Measurements from ENCODE around the gene MCTP1. TPM values are rescaled to one million over a fixed set of nuclear protein-coding genes. Genes with fewer than 3 reads are reported as not detected.

The MCTP1 gene
- total RNA-seq, 8 experiments from 2014 or later, result 1.3 to 8.3 (median 5.7) TPM

DNA sequence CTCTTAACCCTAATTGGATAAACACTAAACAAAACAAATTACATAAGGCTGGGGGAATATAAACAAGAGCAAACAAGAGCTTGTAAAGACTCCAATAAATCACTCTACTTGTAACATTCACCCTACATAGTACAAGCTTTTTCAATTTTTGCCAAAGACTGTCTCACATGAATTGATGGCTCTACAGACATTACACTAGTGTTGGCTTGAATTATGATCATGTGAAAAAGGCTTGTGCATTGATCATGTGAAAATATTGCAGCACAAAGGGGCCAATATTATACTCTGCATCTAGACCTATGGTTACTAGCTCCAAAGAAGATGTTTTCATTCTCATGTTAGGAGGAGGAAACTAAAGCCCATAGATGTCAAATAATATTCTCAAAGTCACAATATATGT lies 212.6 kb downstream of the MCTP1 start:
- Histone ChIP-seq H3K4me1 (replicated peaks in 1 of 2) (peaks cover 0 to 6% of the 10 kb centered on the region in 2 donors), H3K27ac (no peak overlapping the region), H3K4me3 (no peak overlapping the region)
- ATAC-seq (replicated peaks in 6 of 8), result peak in 5 of 8 experiments; percentile 40 to 89 (median 75)
- in situ Hi-C loops (cut with MboI; ENCODE audit: low pct_unique_long_range_greater_than_20kb in 2 of 9, low sequenced_read_pairs in 9 of 9, unreplicated experiment in 9 of 9), result no loop called here

DNA sequence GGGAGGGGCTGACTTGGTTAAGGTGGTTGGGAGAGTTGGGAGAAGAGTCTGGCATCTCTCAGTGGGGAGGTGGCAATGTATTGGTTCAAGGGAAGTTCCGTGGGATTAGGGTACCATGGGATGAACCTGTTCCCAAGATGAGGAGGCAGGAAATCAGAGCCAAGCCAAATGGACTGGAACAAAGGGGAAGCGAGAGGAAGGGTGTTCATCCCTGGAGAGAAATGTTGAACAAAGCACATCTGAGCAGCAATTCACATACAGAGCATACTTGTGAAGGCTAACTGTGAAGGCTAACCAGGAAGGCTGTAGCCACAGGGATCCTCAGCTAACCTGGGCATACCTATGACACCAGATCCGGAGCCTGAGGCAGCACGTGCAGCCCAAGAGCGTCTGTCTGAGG lies 214.0 kb downstream of the MCTP1 start:
- in situ Hi-C loops (cut with MboI; ENCODE audit: low pct_unique_long_range_greater_than_20kb in 2 of 9, low sequenced_read_pairs in 9 of 9, unreplicated experiment in 9 of 9), result no loop called here
- no peak for ATAC-seq (replicated peaks in 6 of 8)
- Histone ChIP-seq H3K4me1 (replicated peaks in 1 of 2) (peaks cover 0 to 6% of the 10 kb centered on the region in 2 donors), H3K27ac (no peak overlapping the region), H3K4me3 (no peak overlapping the region)
- WGBS, 10 experiments, result 68 to 100% (median 95%) methylated on average over 1 to 3 of the region's 5 CpGs; no CpG with 5 or more reads in 5 of the 10 experiments

DNA sequence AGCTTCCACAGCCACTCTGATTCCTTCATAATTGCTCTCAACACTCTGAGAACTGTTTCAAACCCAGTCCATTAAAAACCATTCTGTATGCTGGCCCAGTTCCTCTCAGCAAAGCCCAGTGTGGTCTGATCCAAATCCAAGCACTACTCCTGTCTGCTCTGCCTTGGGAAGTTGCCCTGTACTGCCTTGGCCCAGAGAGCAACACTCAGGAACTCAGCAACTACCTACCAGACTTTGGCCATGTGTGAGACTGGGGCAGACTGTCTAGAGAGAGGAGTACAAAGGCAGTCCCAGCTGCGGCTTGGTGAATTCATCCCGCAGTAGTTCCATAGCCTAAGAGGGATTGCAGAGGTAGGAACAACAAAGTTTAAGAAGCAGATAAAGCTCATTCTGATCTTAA lies 214.4 kb downstream of the MCTP1 start:
- no peak overlapping the region for H3K27ac ChIP-seq
- H3K4me1 ChIP-seq (replicated peaks in 1 of 2), result peaks cover 0 to 6% of the 10 kb centered on the region in 2 donors
- in situ Hi-C loops (cut with MboI; ENCODE audit: low pct_unique_long_range_greater_than_20kb in 2 of 9, low sequenced_read_pairs in 9 of 9, unreplicated experiment in 9 of 9), result no loop called here
- H3K4me3 ChIP-seq, result no peak overlapping the region
- WGBS, 10 experiments, result 86 to 100% methylated on average over 1 to 2 of the region's 2 CpGs; no CpG with 5 or more reads in 8 of the 10 experiments
- no peak for ATAC-seq (replicated peaks in 6 of 8)

DNA sequence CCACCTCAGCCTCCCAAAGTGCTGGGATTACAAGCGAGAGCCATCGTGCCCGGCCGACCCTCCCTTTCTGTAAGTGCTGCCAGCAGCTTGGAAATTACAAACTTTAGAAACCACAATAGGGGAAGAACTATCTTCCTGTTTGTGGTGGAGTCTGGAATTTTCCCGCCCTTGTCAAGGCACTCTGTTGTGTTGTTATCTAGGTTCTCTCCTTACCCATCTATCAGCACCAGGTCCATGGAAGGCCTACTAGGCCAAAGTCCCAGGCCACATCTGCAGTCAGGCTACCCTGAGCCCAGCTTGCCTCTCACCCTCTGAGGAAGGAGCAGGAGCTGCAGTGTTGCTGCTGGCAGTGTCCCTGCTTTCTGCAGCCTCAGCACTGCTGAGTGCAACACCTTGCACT lies 214.9 kb downstream of the MCTP1 start:
- ATAC-seq (replicated peaks in 6 of 8), result no peak
- WGBS, 10 experiments, result 17 to 100% (median 91%) methylated on average over 1 to 5 of the region's 5 CpGs; no CpG with 5 or more reads in 5 of the 10 experiments
- Histone ChIP-seq H3K27ac (no peak overlapping the region), H3K4me3 (no peak overlapping the region), H3K4me1 (replicated peaks in 1 of 2) (peaks cover 0 to 6% of the 10 kb centered on the region in 2 donors)
- in situ Hi-C loops (cut with MboI; ENCODE audit: low pct_unique_long_range_greater_than_20kb in 2 of 9, low sequenced_read_pairs in 9 of 9, unreplicated experiment in 9 of 9), result no loop called here

DNA sequence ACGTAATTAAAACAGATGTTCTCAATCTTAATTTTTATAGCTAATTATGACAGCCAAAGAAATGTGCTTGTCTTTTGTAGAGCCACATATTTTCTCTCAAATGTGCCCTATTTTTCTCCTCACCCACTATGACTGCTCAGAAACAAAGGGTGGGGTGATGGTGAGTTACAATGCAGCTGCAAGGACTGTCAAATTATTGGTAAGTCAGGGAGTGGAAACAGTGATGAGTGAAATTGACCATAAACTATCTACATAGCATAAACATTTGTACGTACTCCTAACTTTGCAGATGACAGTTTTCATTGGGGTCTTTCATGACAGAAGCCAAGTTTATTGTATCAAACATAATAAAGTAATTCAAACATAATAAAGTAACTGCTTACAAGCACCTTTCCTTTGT lies 215.9 kb downstream of the MCTP1 start:
- Histone ChIP-seq H3K4me3 (no peak overlapping the region), H3K4me1 (replicated peaks in 1 of 2) (peaks cover 0 to 6% of the 10 kb centered on the region in 2 donors), H3K27ac (no peak overlapping the region)
- in situ Hi-C loops (cut with MboI; ENCODE audit: low pct_unique_long_range_greater_than_20kb in 2 of 9, low sequenced_read_pairs in 9 of 9, unreplicated experiment in 9 of 9), result no loop called here
- 0 to 100% (median 70%) methylated on average over 1 to 2 of the region's 2 CpGs; no CpG with 5 or more reads in 1 of the 10 experiments for WGBS, 10 experiments
- ATAC-seq (replicated peaks in 6 of 8), result peak in 2 of 8 experiments; percentile 73 to 75

DNA sequence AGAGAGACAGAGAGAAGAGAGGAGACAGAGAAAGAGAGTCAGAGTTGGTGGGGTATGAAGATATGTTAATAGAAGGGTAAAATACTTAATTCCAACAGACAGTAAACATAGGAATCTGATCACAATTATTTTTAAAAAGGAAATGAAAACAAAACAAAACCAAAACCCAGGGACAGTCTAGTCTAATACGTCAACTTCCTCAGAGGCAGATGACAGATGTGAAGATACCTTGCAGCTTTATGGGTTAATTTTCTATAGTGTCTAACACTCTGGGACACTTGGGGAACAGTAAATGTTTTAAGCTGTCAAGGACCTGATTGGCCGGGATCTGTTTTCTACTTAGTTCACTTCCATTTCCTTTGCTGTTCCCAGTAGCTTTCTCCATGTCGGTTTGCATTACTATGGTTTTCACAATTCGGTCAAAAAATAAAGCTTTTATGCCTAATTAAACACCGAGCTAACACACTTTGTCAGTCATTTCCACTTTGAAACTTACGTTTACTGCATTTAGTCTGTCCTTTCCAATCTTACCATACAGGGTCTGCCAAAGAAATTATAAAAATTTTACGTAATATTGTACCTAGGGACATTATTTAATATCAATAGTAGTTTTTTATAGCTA lies 216.5 kb downstream of the MCTP1 start:
- H3K4me3 ChIP-seq, result no peak overlapping the region
- ATAC-seq (replicated peaks in 6 of 8), result peak in 1 of 8 experiments; percentile 16
- in situ Hi-C loops (cut with MboI; ENCODE audit: low pct_unique_long_range_greater_than_20kb in 2 of 9, low sequenced_read_pairs in 9 of 9, unreplicated experiment in 9 of 9), result no loop called here
- 0 to 89% (median 63%) methylated on average over 5 to 7 of the region's 7 CpGs for WGBS, 10 experiments
- H3K27ac ChIP-seq, result no peak overlapping the region
- H3K4me1 ChIP-seq (replicated peaks in 1 of 2), result peaks cover 0 to 6% of the 10 kb centered on the region in 2 donors

DNA sequence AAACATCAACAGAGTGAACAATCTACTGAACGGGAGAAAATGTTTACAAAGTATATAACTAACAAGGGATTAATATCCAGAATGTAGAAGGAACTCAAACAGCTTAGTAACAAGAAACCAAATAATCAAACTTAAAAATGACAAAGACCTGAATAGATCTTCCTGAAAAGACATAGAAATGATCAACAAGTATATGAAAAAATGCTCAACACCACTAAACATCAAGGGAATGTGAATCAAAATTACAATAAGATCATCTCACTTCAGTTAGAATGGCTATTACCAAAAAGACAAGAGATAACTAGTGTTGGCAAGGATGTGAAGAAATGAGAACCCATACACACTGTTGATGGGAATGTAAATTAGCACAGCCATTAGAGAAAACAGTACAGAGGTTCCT lies 218.8 kb downstream of the MCTP1 start:
- Histone ChIP-seq H3K27ac (no peak overlapping the region), H3K4me3 (no peak overlapping the region), H3K4me1 (replicated peaks in 1 of 2) (no peaks in the 10 kb centered on the region)
- in situ Hi-C loops (cut with MboI; ENCODE audit: low pct_unique_long_range_greater_than_20kb in 2 of 9, low sequenced_read_pairs in 9 of 9, unreplicated experiment in 9 of 9), result no loop called here
- WGBS, 10 experiments, result 0 to 100% (median 60%) methylated on average over 1 of the region's 1 CpG; no CpG with 5 or more reads in 1 of the 10 experiments
- ATAC-seq (replicated peaks in 6 of 8), result no peak

DNA sequence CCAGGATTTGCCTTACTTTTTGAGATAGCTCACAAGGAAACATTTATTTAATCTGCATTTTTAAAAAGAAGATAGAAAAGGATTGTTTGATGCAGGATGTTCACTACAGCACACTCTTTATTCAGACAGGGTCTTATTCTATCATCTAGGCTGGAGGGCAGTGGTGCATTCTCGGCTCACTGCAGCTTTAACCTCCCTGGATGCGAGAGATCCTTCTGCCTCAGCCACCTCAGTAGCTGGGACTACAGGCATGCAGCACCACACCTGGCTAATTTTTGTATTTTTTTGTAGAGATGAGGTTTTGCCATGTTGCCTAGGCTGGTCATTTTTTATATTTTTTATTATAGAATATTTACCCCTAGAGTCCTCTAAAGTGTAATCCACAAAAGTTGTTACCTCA lies 221.4 kb downstream of the MCTP1 start:
- in situ Hi-C loops (cut with MboI; ENCODE audit: low pct_unique_long_range_greater_than_20kb in 2 of 9, low sequenced_read_pairs in 9 of 9, unreplicated experiment in 9 of 9), result no loop called here
- 0 to 83% (median 57%) methylated on average over 1 to 2 of the region's 2 CpGs; no CpG with 5 or more reads in 6 of the 10 experiments for WGBS, 10 experiments
- Histone ChIP-seq H3K4me1 (replicated peaks in 1 of 2) (no peaks in the 10 kb centered on the region), H3K4me3 (no peak overlapping the region), H3K27ac (no peak overlapping the region)
- no peak for ATAC-seq (replicated peaks in 6 of 8)

DNA sequence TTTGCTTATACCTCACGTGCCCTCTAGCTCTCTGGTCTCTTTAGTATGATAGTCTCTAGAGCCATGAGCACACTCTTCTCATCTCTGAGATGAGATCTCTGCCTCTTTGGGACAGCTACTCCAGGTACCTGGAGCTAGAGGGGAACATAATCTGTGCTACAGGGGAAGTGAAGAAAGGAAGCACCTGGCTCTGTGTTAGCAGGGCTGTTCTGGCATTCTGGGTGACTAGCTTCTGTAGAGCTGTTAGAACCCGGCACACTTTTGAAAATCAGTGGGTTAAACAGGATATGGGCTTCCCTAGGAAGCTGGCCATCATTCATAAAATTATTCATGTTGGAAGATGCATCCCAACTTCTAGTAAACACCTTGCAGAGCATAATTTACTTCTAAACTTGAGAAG lies 224.8 kb downstream of the MCTP1 start:
- Histone ChIP-seq H3K4me1 (replicated peaks in 1 of 2) (no peaks in the 10 kb centered on the region), H3K4me3 (no peak overlapping the region), H3K27ac (no peak overlapping the region)
- 0 to 100% (median 90%) methylated on average over 1 of the region's 2 CpGs; no CpG with 5 or more reads in 5 of the 10 experiments for WGBS, 10 experiments
- no peak for ATAC-seq (replicated peaks in 6 of 8)
- in situ Hi-C loops (cut with MboI; ENCODE audit: low pct_unique_long_range_greater_than_20kb in 2 of 9, low sequenced_read_pairs in 9 of 9, unreplicated experiment in 9 of 9), result no loop called here

DNA sequence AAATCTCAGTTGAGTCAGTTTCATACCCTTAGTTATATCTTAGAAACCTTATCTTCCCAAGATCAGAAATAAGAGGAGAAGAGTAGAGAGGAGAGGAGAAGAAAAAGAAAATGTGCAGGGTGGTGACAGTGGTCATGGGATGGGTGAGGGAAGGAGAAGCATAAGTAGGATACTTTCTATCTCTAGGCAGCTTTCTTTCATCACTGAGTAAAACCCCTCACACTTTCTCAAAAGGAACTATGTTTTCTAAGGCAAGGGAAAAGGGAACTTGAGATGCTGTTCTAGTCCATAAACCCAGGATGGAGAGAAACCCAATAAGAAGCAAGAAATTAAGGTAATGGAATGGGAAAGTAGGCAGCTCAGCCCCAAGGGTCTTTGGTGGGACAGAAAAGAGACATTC lies 225.3 kb downstream of the MCTP1 start:
- Histone ChIP-seq H3K4me3 (no peak overlapping the region), H3K4me1 (replicated peaks in 1 of 2) (no peaks in the 10 kb centered on the region), H3K27ac (no peak overlapping the region)
- in situ Hi-C loops (cut with MboI; ENCODE audit: low pct_unique_long_range_greater_than_20kb in 2 of 9, low sequenced_read_pairs in 9 of 9, unreplicated experiment in 9 of 9), result no loop called here
- no peak for ATAC-seq (replicated peaks in 6 of 8)

DNA sequence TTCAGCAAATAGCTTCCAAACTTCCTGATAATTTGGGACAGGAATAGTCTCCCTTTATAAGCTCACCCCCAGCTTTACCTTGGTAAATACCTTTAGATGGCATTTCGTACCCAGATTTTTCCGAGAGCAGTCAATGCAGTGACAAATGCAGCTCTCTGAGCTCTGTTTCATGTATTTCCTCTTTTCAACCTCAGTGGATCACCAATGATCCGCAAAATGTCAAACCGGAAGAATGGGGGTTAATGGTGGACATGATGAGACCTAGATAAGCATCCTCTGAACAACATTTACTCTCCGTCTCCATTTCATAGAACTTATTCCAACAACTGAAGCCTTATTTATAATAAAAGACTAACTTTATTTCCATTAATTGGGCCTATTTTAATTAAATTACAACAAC lies 227.3 kb downstream of the MCTP1 start:
- WGBS, 10 experiments, result 59 to 100% (median 85%) methylated on average over 2 to 5 of the region's 5 CpGs
- H3K4me1 ChIP-seq (replicated peaks in 1 of 2), result no peaks in the 10 kb centered on the region
- H3K27ac ChIP-seq, result no peak overlapping the region
- H3K4me3 ChIP-seq, result no peak overlapping the region
- in situ Hi-C loops (cut with MboI; ENCODE audit: low pct_unique_long_range_greater_than_20kb in 2 of 9, low sequenced_read_pairs in 9 of 9, unreplicated experiment in 9 of 9), result no loop called here
- ATAC-seq (replicated peaks in 6 of 8), result no peak

DNA sequence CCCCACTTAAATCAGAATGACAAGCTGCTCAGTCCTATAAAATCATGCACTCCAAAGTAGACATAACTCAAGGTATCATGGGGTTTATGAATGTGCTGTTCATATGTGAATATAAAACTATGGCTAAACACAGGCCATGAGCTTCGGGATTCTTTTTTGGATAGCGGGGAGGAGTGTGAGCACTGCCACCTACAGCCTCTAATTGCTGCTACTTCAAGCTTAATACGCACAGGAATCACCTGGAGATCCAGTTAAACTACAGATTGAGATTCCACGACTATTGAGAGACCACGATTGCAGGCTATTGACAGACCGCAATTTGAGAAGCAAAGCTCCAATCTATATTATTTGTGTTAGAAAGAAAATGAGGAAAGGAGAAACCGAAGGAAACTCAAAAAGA lies 231.6 kb downstream of the MCTP1 start:
- in situ Hi-C loops (cut with MboI; ENCODE audit: low pct_unique_long_range_greater_than_20kb in 2 of 9, low sequenced_read_pairs in 9 of 9, unreplicated experiment in 9 of 9), result no loop called here
- no peak overlapping the region for H3K4me3 ChIP-seq
- WGBS, 10 experiments, result 0 to 96% (median 78%) methylated on average over 1 to 7 of the region's 7 CpGs
- no peaks in the 10 kb centered on the region for H3K4me1 ChIP-seq (replicated peaks in 1 of 2)
- no peak overlapping the region for H3K27ac ChIP-seq
- no peak for ATAC-seq (replicated peaks in 6 of 8)

DNA sequence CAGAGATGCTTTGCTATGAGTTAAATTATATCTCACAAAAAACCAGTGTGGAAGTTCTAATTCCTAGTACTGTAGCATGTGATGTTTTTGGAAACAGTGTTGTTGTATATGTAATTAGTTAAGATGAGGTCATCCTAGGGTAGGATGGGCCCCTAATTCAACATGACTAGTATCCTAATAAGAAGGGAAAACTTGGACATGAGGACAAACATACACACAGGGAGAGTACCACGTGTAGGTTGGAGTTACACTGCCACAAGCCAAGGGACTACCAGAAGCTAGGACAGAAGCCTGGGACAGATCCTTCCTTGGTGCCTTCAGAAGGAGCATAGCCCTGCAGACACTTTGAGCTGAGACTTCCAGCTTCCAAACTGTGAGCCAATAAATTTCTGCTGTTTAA lies 234.2 kb downstream of the MCTP1 start:
- Histone ChIP-seq H3K27ac (no peak overlapping the region), H3K4me3 (no peak overlapping the region), H3K4me1 (replicated peaks in 1 of 2) (no peaks in the 10 kb centered on the region)
- in situ Hi-C loops (cut with MboI; ENCODE audit: low pct_unique_long_range_greater_than_20kb in 2 of 9, low sequenced_read_pairs in 9 of 9, unreplicated experiment in 9 of 9), result no loop called here
- 0 to 83% (median 46%) methylated on average over 1 of the region's 1 CpG; no CpG with 5 or more reads in 2 of the 10 experiments for WGBS, 10 experiments
- no peak for ATAC-seq (replicated peaks in 6 of 8)

DNA sequence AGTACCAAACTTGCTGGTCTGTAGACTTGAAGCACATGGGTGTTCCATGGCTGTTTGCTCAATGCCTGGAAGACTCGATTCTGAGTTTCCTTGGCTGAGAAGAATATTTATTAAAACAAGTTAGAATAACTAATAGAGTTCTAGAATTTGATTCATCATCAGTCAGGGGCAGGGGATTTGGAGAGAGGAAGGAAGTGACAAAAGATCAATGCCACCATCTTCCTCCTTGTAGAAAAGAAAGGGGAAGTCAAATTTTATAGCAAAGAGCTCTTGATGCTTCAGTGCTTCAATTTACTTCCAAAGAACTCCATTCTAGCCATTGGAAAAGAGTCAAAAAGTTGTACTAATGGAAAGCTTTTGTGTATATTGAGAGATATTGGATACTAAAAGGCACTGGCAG lies 236.3 kb downstream of the MCTP1 start:
- Histone ChIP-seq H3K4me1 (replicated peaks in 1 of 2) (no peaks in the 10 kb centered on the region), H3K27ac (no peak overlapping the region), H3K4me3 (no peak overlapping the region)
- ATAC-seq (replicated peaks in 6 of 8), result no peak
- whole genome bisulfite sequencing, 10 experiments, result 0 to 100% (median 87%) methylated on average over 1 of the region's 1 CpG
- in situ Hi-C loops (cut with MboI; ENCODE audit: low pct_unique_long_range_greater_than_20kb in 2 of 9, low sequenced_read_pairs in 9 of 9, unreplicated experiment in 9 of 9), result no loop called here
